ENCODE data around the gene ZNF143. TPM values are rescaled to one million over a fixed set of nuclear protein-coding genes. Genes with fewer than 3 reads are reported as not detected.

The ZNF143 gene
- 15.1 and 28.6 TPM in 2 replicates for total RNA-seq

GRCh38 chr11:9460322-9461062, at the start of gene ZNF143:
ZNF143 (plus strand) TSS chr11:9461012; CDS start chr11:9471309, 10,297 bp downstream.

DNA sequence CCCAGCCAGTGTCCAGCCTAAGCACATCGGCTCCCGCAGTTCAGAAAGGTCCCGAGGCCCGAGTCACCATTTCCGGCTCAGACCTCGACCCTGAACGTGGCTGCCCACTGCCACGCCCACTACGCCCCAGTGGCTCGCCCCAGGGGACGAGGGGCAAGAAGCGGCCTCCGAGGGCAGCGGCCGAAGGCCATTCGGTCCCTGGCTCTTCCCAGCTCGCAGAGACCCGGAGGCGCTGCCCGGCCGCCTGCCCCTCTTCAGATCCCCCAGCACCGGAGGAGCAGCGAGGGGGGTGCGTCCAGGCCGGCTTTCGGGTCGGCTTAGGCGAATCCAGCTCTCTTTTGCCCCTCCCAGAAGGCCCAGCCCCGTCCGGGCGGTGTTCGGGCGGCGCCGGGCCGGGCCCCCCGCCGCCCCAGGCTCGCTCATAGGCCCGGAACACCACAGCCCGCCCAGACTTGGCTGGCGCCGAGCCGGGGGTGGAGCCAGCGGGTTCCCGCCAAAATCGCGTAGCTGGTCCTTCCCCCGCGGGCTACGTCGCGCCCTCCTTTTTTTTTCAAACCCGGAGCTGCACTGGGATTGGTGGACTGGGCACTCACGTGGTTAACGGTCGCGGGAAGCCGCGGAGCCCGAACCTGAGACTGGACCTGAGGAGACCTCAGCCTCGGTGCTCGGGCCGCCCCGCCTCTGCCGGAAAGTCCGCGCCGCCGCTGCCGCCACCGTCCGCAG, 112.4 kb downstream of the ZNF143 start, which contains the start of gene WEE1:
TSS of gene WEE1 (plus strand) at position 619 of the 723 bp plus-strand sequence. CDS start 264 bp downstream, outside the sequence.

Other genes with a start within 250 kb of the ZNF143 start
- gene DENND5A, start 195.7 kb upstream of the ZNF143 start, total RNA-seq = 69.9 and 83.2 TPM in 2 replicates
- gene TMEM41B, start 146.4 kb upstream of the ZNF143 start, total RNA-seq = 30.3 and 35.7 TPM in 2 replicates
- gene IPO7, start 76.4 kb upstream of the ZNF143 start, total RNA-seq = 61.4 and 73.5 TPM in 2 replicates
- gene WEE1, start 112.7 kb downstream of the ZNF143 start, total RNA-seq = 24.0 and 26.2 TPM in 2 replicates
- gene SWAP70, start 203.1 kb downstream of the ZNF143 start, total RNA-seq = 79.9 and 82.3 TPM in 2 replicates

Measured in mammary microvascular endothelial cell (primary cell).